GM10266 (cell line): ENCODE measurements around the gene REG3A.

Source experiments
- DNase-seq: peaks from one replicate; pipeline ENCODE4 v3.0.0; 2012; ENCODE audit errors: extremely low spot score
- TF ChIP-seq, protein P1 (sequence below): IDR thresholded peaks from 2 replicates; pipeline ENCODE4 v1.5.1; 2012; ENCODE audit warnings: mild to moderate bottlenecking, low read depth; ENCODE audit not compliant: control insufficient read depth, insufficient read depth; ENCODE audit errors: missing control alignments

Gene REG3A

DNA sequence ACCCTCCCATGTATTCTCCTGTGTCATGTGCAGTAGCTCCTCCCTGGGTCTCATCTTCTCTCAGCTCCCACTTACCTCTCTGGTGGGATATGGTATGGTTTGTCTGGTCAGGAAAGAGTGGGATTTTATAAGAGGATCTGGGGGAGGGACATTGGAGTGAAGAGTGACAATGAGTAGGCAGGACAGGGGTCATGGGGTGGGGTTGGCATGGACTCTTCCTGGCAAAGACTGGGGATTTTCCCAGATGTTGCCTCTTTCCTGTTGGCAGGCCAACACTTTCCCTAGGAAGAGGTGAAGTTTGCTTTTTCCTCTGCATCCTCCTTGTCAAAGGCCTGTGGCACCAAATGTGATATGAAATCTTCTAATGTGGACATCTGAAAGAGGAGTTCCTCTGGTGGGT, at the start of gene REG3A:
Gene REG3A (minus strand): TSS at position 101 of the 400 bp plus-strand sequence. CDS start 348 bp downstream, outside the sequence.
- no peak for DNase-seq
- TF ChIP-seq, protein P1, sequence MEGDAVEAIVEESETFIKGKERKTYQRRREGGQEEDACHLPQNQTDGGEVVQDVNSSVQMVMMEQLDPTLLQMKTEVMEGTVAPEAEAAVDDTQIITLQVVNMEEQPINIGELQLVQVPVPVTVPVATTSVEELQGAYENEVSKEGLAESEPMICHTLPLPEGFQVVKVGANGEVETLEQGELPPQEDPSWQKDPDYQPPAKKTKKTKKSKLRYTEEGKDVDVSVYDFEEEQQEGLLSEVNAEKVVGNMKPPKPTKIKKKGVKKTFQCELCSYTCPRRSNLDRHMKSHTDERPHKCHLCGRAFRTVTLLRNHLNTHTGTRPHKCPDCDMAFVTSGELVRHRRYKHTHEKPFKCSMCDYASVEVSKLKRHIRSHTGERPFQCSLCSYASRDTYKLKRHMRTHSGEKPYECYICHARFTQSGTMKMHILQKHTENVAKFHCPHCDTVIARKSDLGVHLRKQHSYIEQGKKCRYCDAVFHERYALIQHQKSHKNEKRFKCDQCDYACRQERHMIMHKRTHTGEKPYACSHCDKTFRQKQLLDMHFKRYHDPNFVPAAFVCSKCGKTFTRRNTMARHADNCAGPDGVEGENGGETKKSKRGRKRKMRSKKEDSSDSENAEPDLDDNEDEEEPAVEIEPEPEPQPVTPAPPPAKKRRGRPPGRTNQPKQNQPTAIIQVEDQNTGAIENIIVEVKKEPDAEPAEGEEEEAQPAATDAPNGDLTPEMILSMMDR = no peak

DNA sequence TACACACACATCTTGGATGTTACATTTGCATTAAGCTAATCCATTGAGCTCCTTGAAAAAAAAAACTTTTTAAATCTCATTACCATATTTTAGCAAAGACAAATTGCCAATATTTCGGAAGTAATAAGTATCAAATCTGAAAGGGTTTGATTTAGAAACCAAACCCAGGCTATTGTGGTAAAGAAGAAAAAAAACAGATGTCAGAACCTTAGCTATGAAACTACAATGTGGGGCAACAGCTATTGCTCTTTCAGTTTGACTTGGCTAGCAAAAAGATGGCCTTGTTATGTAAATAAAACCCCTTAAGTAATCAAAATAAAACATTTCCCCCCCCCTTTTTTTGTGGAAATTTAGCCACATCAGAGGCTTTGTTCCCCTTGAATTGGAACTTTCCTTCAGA, 41.2 kb upstream of the REG3A start:
- no peak for DNase-seq
- TF ChIP-seq, protein P1 = no peak

DNA sequence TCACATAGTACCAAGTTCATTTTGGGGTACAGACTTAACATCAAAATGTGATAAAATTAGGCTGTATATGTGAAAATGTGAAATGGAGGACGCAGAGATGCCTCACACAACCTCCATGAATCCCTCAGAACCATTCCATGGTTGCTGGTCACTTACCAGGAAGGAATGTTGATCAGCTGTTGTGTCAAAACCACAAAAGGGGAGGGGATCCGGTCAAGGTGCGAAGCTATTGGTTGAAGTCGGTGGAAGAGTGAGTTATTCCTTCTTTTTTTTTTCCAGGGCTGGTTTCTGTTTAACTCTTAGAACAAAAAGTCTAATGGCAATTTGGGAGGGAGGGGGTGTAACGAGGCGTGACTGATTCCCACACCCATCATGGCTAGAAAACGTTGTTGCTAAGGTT, 32.3 kb upstream of the REG3A start:
- TF ChIP-seq, protein P1 = no peak
- DNase-seq = no peak

DNA sequence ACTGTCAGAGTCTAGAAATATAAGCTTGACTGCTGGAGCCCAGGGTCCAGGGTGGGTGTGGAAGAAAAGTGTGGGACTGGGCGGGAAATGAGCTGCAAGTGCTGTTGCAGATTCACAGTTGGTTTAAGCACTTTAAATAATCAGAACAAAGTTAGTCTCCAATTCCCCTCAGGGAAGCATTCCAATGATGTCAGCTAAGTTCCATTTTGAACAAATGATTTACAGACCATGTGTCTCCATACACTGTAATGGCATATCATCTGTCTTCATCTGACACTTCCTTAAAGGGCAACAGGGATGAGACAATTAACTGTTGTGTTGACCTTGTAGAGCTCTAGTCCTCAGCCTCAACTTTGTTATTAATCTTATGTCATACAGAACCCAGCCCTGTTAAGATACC, 31.5 kb upstream of the REG3A start:
- TF ChIP-seq, protein P1 = no peak
- DNase-seq = no peak

DNA sequence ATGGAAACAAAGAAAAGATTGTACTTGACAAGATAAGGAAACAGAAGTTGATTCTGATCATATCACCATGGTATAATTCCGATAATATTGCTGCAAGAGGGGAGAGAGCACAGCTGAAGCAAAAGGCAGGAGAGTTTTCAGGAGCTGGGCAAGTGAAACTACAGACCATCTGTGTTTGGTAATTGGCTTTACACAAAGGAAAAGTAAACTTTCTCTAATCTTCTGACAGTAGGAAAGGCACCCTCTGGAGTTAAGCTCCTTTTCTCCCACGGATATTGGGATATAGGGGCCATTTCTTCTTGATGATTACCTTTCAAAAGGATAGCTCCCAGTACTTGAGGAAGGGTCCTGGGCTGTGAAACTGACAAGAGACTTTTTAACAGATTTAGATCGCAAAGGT, 29.9 kb upstream of the REG3A start:
- TF ChIP-seq, protein P1 = no peak
- DNase-seq = no peak

DNA sequence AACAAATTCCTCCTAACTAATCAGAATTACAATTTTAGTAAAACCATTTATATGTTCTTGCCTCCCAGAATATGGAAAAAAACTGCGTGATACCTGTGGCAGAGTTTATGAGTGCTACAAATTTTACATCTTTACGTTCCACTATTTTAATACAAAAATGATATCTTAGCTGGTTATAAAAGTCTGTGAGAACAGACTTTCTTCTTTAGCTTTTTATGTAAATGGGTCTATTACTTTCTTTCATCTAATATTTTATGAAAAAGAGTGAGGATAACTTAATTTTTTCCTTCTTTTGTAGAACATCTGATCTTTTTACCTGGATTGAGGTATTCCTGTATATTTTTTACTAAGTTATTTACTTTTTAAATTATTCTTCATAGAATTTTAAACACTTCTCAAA, 22.1 kb upstream of the REG3A start:
- DNase-seq = no peak
- TF ChIP-seq, protein P1 = no peak

DNA sequence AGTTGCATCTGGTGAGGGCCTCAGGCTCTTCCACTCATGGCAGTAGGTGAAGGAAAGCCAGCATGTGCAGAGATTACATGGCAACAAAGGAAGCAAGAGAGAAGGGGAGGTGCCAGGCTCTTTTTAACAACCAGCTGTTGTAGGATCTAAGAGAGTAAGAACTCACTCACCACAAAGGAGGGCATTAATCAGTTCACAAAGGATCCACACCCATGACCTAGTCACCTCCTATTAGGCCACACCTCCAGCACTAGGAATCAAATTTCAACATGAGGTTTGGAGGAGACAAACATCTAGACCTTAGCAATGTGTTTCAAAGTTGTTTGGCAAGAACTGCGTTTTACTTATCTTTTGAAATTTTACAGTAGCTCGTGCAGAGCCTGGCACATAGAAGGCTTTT, 20.5 kb upstream of the REG3A start:
- no peak for DNase-seq
- TF ChIP-seq, protein P1 = no peak
